ENCODE measurements around the gene ARID3A. TPM values are rescaled to one million over a fixed set of nuclear protein-coding genes. Genes with fewer than 3 reads are reported as not detected.

Gene ARID3A
- total and polyA plus RNA-seq, 4 donors: 7.7 to 29.7 (median 19.8) TPM

- no peak for TF ChIP-seq CTCF (IDR thresholded peaks at IDR 0.05; ENCODE audit: control extremely low read depth, extremely low read depth)
- H3K36me3 ChIP-seq (ENCODE audit: control insufficient read depth in 4 of 4, insufficient read depth in 4 of 4, low read length in 4 of 4): peaks cover 0 to 76% (median 41%) of the 10 kb centered on the region in 4 donors
- no peak for ATAC-seq (ENCODE audit: insufficient read depth, low FRiP score)
- no peak overlapping the region for H3K9ac ChIP-seq (ENCODE audit: insufficient read depth in 1 of 2, low read length in 2 of 2)
- H3K4me3 ChIP-seq: no peak overlapping the region
- peaks cover 0 to 4% (median 0%) of the 10 kb centered on the region in 4 donors for H3K9me3 ChIP-seq (ENCODE audit: control insufficient read depth in 4 of 4, insufficient read depth in 3 of 4, low read length in 3 of 4)
- no peaks in the 10 kb centered on the region for H3K27me3 ChIP-seq (ENCODE audit: control insufficient read depth in 3 of 3, insufficient read depth in 3 of 3, low read length in 2 of 3)
- no peak overlapping the region for H3K27ac ChIP-seq (ENCODE audit: low read depth in 1 of 2, low read length in 1 of 2)
- DNase-seq: no peak
- no peaks in the 10 kb centered on the region for H3K4me1 ChIP-seq (ENCODE audit: control insufficient read depth in 5 of 5, insufficient read depth in 5 of 5, low read length in 5 of 5)
- WGBS, 2 donors: 97% methylated on average over 63 to 64 of the region's 64 CpGs
Measured at GRCh38 chr19:885536-886224, 40.2 kb upstream of the ARID3A start.

GRCh38 chr19:887072-887471 is 38.8 kb upstream of the ARID3A start:
- Histone ChIP-seq H3K9ac (ENCODE audit: insufficient read depth in 1 of 2, low read length in 2 of 2) (no peak overlapping the region), H3K9me3 (ENCODE audit: control insufficient read depth in 4 of 4, insufficient read depth in 3 of 4, low read length in 3 of 4) (no peaks in the 10 kb centered on the region), H3K4me1 (ENCODE audit: control insufficient read depth in 5 of 5, insufficient read depth in 5 of 5, low read length in 5 of 5) (peaks cover 0 to 4% (median 0%) of the 10 kb centered on the region in 5 donors), H3K27ac (ENCODE audit: low read depth in 1 of 2, low read length in 1 of 2) (no peak overlapping the region), H3K4me3 (no peak overlapping the region), H3K36me3 (ENCODE audit: control insufficient read depth in 4 of 4, insufficient read depth in 4 of 4, low read length in 4 of 4) (peaks cover 0 to 67% (median 31%) of the 10 kb centered on the region in 4 donors), H3K27me3 (ENCODE audit: control insufficient read depth in 3 of 3, insufficient read depth in 3 of 3, low read length in 2 of 3) (no peaks in the 10 kb centered on the region)
- 86 to 88% methylated on average over 16 of the region's 16 CpGs for WGBS, 2 donors
- no peak for TF ChIP-seq CTCF (IDR thresholded peaks at IDR 0.05; ENCODE audit: control extremely low read depth, extremely low read depth)
- DNase-seq (peak in 1 of 3 donors; percentile 40), ATAC-seq (ENCODE audit: insufficient read depth, low FRiP score) (no peak)

GRCh38 chr19:887599-887998 is 38.2 kb upstream of the ARID3A start:
- Histone ChIP-seq H3K27ac (ENCODE audit: low read depth in 1 of 2, low read length in 1 of 2) (no peak overlapping the region), H3K4me3 (no peak overlapping the region), H3K9me3 (ENCODE audit: control insufficient read depth in 4 of 4, insufficient read depth in 3 of 4, low read length in 3 of 4) (no peaks in the 10 kb centered on the region), H3K27me3 (ENCODE audit: control insufficient read depth in 3 of 3, insufficient read depth in 3 of 3, low read length in 2 of 3) (no peaks in the 10 kb centered on the region), H3K4me1 (ENCODE audit: control insufficient read depth in 5 of 5, insufficient read depth in 5 of 5, low read length in 5 of 5) (peaks cover 0 to 6% (median 0%) of the 10 kb centered on the region in 5 donors), H3K9ac (ENCODE audit: insufficient read depth in 1 of 2, low read length in 2 of 2) (no peak overlapping the region), H3K36me3 (ENCODE audit: control insufficient read depth in 4 of 4, insufficient read depth in 4 of 4, low read length in 4 of 4) (peaks cover 0 to 63% (median 29%) of the 10 kb centered on the region in 4 donors)
- 96 to 97% methylated on average over 10 of the region's 10 CpGs for WGBS, 2 donors
- no peak for TF ChIP-seq CTCF (IDR thresholded peaks at IDR 0.05; ENCODE audit: control extremely low read depth, extremely low read depth)
- ATAC-seq (ENCODE audit: insufficient read depth, low FRiP score) (no peak), DNase-seq (no peak)

Measured in lung (tissue), 12 donors.